ENCODE results near the gene MYO18B. TPM values are rescaled to one million over a fixed set of nuclear protein-coding genes. Genes with fewer than 3 reads are reported as not detected.

The MYO18B gene
- total RNA-seq, 2 experiments from 2014 or later = 0.11 to 0.22 TPM

DNA sequence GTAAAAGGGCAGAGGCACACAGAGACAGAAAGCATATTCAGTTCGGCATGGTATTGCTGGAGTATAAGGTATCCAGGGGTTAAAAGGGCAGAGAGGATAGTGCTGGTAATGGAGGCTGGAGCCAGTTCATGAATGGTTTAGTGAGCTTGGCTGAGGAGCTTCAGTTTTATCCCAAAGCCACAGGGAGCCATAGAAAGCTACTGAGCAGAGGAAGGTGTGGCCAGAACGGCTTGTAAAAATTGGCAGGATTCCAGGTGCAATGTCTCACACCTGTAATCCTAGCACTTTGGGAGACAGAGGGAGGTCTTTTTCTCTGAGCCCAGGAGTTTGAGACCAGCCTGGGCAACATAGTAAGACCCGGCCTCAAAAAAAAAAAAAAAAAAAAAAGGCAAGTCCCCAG is 186.1 kb downstream of the MYO18B start:
- CTCF ChIA-PET = no interaction called here
- no peak overlapping the region for H3K27ac ChIP-seq (ENCODE audit: low read depth in 1 of 2, low read length in 2 of 2)
- no peaks in the 10 kb centered on the region for H3K4me1 Mint-ChIP-seq (ENCODE audit: low read depth)
- peaks cover 0 to 4% of the 10 kb centered on the region in 2 experiments for H3K9me3 ChIP-seq (ENCODE audit: control insufficient read depth in 1 of 2, insufficient read depth in 1 of 2, low read length in 2 of 2)
- ATAC-seq (ENCODE audit: poor library complexity) = no peak
- H3K27ac Mint-ChIP-seq = no peak overlapping the region
- peaks cover 33% of the 10 kb centered on the region for H3K27me3 Mint-ChIP-seq
- H3K27me3 ChIP-seq (ENCODE audit: control insufficient read depth in 1 of 2, insufficient read depth in 2 of 2, low read length in 2 of 2) = peaks cover 3 to 10% of the 10 kb centered on the region in 2 experiments
- intact Hi-C loops (cut with DNase I, micrococcal nuclease) = no loop called here
- H3K4me1 ChIP-seq (ENCODE audit: insufficient read depth, low read length) = no peaks in the 10 kb centered on the region
- no peaks in the 10 kb centered on the region for H3K36me3 ChIP-seq (ENCODE audit: insufficient read depth, low read length)
- no peak for TF ChIP-seq CTCF (IDR thresholded peaks at IDR 0.05)
- POLR2A ChIA-PET = no interaction called here
- H3K4me3 Mint-ChIP-seq = no peak overlapping the region
- DNase-seq = no peak
- no peaks in the 10 kb centered on the region for H3K36me3 Mint-ChIP-seq (ENCODE audit: low read depth)
- H3K4me3 ChIP-seq (ENCODE audit: low read length) = no peak overlapping the region
- H3K9me3 Mint-ChIP-seq = peaks cover 3% of the 10 kb centered on the region

- no peaks in the 10 kb centered on the region for H3K4me1 Mint-ChIP-seq (ENCODE audit: low read depth)
- H3K27me3 Mint-ChIP-seq = peaks cover 30% of the 10 kb centered on the region
- H3K27ac Mint-ChIP-seq = no peak overlapping the region
- no peak overlapping the region for H3K4me3 Mint-ChIP-seq
- TF ChIP-seq CTCF (IDR thresholded peaks at IDR 0.05) = no peak
- POLR2A ChIA-PET = no interaction called here
- no peak overlapping the region for H3K27ac ChIP-seq (ENCODE audit: low read depth in 1 of 2, low read length in 2 of 2)
- H3K4me1 ChIP-seq (ENCODE audit: insufficient read depth, low read length) = no peaks in the 10 kb centered on the region
- peaks cover 7% of the 10 kb centered on the region for H3K9me3 Mint-ChIP-seq
- no peak for DNase-seq
- no peaks in the 10 kb centered on the region for H3K36me3 Mint-ChIP-seq (ENCODE audit: low read depth)
- no peak overlapping the region for H3K4me3 ChIP-seq (ENCODE audit: low read length)
- intact Hi-C loops (cut with DNase I, micrococcal nuclease) = no loop called here
- CTCF ChIA-PET = no interaction called here
- peaks cover under 1 to 7% of the 10 kb centered on the region in 2 experiments for H3K27me3 ChIP-seq (ENCODE audit: control insufficient read depth in 1 of 2, insufficient read depth in 2 of 2, low read length in 2 of 2)
- ATAC-seq (ENCODE audit: poor library complexity) = no peak
- H3K9me3 ChIP-seq (ENCODE audit: control insufficient read depth in 1 of 2, insufficient read depth in 1 of 2, low read length in 2 of 2) = peaks cover 0 to 9% of the 10 kb centered on the region in 2 experiments
- H3K36me3 ChIP-seq (ENCODE audit: insufficient read depth, low read length) = no peaks in the 10 kb centered on the region
These were observed 187.4 kb downstream of the MYO18B start for GRCh38 chr22:25929321-25929878.

- no peak overlapping the region for H3K4me3 ChIP-seq (ENCODE audit: low read length)
- DNase-seq = no peak
- H3K27me3 Mint-ChIP-seq = peaks cover 28% of the 10 kb centered on the region
- intact Hi-C loops (cut with DNase I, micrococcal nuclease) = no loop called here
- peaks cover 0 to 9% of the 10 kb centered on the region in 2 experiments for H3K9me3 ChIP-seq (ENCODE audit: control insufficient read depth in 1 of 2, insufficient read depth in 1 of 2, low read length in 2 of 2)
- H3K4me1 ChIP-seq (ENCODE audit: insufficient read depth, low read length) = no peaks in the 10 kb centered on the region
- no peaks in the 10 kb centered on the region for H3K36me3 Mint-ChIP-seq (ENCODE audit: low read depth)
- peaks cover 4% of the 10 kb centered on the region in 2 experiments for H3K27me3 ChIP-seq (ENCODE audit: control insufficient read depth in 1 of 2, insufficient read depth in 2 of 2, low read length in 2 of 2)
- ChIA-PET POLR2A (no interaction called here), CTCF (no interaction called here)
- no peak overlapping the region for H3K27ac ChIP-seq (ENCODE audit: low read depth in 1 of 2, low read length in 2 of 2)
- H3K4me3 Mint-ChIP-seq = no peak overlapping the region
- TF ChIP-seq CTCF (IDR thresholded peaks at IDR 0.05) = no peak
- H3K36me3 ChIP-seq (ENCODE audit: insufficient read depth, low read length) = no peaks in the 10 kb centered on the region
- no peak for ATAC-seq (ENCODE audit: poor library complexity)
- no peaks in the 10 kb centered on the region for H3K4me1 Mint-ChIP-seq (ENCODE audit: low read depth)
- H3K27ac Mint-ChIP-seq = no peak overlapping the region
- peaks cover 7% of the 10 kb centered on the region for H3K9me3 Mint-ChIP-seq
These were observed 188.1 kb downstream of the MYO18B start for GRCh38 chr22:25930083-25930482.

Data from CD4-positive, alpha-beta T cell (primary cell).